ENCODE data around the gene CRCP.
"Not testable (repeated sequence)": the region's sequence is repeated elsewhere in the genome, so short reads cannot be mapped to it uniquely, and the experiment has no call there.

CRCP gene

DNA sequence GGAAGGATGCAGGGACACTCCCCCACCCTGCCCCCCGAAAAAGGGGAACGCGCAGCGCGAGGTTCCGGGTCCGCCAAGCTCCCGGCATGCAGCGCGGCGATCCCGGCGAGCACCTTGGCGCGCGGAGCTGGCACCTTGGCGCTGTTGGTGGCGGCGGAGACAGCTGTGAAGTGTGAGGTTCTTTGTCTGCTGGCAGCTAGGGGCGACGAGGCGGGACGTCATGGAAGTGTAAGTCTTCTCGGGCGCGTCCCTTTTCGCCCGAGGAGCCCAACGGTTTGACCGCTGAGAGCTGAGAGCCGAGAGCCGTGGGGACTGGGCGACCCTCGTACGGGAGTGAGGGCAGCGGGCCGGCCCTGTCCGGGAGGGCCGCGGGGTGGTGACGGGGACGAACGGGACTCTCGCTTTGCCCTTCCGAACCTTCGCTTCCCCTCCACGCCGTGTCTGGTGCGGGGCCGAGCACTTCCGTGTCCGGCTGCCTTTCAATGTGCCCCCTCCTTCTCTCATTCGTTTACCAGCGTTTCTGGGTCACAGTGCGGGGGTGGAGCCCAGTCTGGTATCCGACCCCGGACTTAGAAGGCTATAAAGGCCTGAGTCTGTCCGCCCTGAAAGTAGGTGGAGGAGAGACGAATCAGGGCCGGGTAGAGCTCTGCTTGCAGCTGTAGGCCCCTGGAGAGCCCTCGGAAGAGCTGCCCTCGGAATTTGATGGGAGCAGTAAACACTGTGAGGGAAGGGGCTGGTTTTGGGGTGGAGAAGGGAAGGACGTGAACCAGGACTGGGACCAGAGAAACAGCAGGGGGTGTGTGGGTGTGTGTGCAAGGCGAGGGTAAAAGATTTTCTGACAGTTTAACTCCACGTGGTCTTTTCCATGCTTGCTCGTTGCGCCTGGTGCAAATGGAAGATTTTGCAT, at the start of gene CRCP:
TSS of gene CRCP (plus strand) at position 105 of the 907 bp plus-strand sequence. CDS start at position 221, 116 bp downstream.
- peak; percentile 94 for DNase-seq (ENCODE audit: low read depth)
- peak; percentile 94 for TF ChIP-seq MYC (IDR thresholded peaks at IDR 0.05; ENCODE audit: low read depth, low read length)
- TF ChIP-seq, protein P1, sequence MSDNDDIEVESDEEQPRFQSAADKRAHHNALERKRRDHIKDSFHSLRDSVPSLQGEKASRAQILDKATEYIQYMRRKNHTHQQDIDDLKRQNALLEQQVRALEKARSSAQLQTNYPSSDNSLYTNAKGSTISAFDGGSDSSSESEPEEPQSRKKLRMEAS (IDR thresholded peaks at IDR 0.05; ENCODE audit: low read depth, low read length): peak; percentile 99
- peak; percentile 92 for TF ChIP-seq POLR2A (IDR thresholded peaks at IDR 0.05; ENCODE audit: extremely low read depth, insufficient read length)
- TF ChIP-seq, protein P2, sequence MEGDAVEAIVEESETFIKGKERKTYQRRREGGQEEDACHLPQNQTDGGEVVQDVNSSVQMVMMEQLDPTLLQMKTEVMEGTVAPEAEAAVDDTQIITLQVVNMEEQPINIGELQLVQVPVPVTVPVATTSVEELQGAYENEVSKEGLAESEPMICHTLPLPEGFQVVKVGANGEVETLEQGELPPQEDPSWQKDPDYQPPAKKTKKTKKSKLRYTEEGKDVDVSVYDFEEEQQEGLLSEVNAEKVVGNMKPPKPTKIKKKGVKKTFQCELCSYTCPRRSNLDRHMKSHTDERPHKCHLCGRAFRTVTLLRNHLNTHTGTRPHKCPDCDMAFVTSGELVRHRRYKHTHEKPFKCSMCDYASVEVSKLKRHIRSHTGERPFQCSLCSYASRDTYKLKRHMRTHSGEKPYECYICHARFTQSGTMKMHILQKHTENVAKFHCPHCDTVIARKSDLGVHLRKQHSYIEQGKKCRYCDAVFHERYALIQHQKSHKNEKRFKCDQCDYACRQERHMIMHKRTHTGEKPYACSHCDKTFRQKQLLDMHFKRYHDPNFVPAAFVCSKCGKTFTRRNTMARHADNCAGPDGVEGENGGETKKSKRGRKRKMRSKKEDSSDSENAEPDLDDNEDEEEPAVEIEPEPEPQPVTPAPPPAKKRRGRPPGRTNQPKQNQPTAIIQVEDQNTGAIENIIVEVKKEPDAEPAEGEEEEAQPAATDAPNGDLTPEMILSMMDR (IDR thresholded peaks at IDR 0.05; ENCODE audit: low read depth, low read length): no peak
- H3K4me3 ChIP-seq (ENCODE audit: low read depth, low read length): peak within 1 kb of the TSS; percentile 98

DNA sequence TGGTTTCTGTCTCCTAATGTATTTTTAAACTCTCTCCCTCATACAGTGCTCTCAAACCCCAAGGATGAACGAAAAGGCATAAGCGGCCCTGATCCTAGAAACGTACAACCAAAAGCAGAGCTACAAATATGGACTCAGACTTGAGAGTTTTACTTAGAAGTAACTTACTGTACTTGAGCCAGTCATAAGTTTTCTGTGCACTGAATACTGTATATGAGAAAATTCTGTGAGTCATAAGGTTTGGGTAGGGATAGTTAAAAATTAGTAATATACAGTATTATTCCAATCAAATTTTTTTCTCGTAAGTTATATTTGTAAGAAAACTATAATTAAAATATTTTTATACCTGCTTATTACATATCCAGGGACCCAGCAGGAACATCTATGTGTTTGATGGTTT, 44.9 kb upstream of the CRCP start:
- no peak for DNase-seq (ENCODE audit: low read depth)
- H3K4me3 ChIP-seq (ENCODE audit: low read depth, low read length): no peak overlapping the region
- TF ChIP-seq, protein P2 (IDR thresholded peaks at IDR 0.05; ENCODE audit: low read depth, low read length): no peak
- TF ChIP-seq MYC (IDR thresholded peaks at IDR 0.05; ENCODE audit: low read depth, low read length) (no peak), POLR2A (IDR thresholded peaks at IDR 0.05; ENCODE audit: extremely low read depth, insufficient read length) (no peak)
- TF ChIP-seq, protein P1 (IDR thresholded peaks at IDR 0.05; ENCODE audit: low read depth, low read length): no peak

DNA sequence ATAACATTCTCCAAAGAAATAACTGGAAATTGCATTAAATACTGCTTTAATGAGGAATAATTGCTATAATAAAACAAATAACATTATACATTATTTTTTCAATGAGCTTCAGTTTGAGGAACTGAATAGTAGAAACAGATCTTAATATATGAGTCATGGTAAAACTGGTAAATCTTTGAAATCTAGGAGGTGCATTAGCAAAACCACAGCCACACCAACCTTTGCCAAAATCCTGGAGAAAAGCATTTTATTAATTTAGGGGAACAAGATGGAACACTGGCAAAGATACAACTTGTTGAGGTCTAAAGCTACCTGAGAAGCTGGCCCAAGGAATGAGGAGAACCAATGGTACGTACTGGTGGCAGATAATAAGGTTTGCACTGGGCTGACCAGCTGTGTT, 44.4 kb upstream of the CRCP start:
- TF ChIP-seq MYC (IDR thresholded peaks at IDR 0.05; ENCODE audit: low read depth, low read length): no peak
- DNase-seq (ENCODE audit: low read depth): no peak
- no peak overlapping the region for H3K4me3 ChIP-seq (ENCODE audit: low read depth, low read length)

DNA sequence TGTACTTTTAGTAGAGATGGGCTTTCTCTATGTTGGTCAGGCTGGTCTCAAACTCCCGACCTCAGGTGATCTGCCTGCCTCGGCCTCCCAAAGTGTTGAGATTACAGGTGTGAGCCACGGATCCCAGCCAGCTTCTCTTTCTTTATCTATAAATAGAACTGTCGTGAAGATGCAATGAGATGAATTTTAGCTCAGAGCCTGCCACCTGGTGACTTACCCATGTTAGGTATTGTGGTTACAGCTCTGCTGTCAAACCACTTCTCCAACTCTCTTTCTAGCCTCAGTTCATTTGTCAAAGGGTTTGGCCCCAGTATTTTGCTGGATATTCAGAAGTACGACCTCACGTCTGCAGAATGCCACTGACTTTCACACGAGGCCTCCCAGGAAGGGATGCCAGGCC, 42.4 kb upstream of the CRCP start:
- not testable (repeated sequence) for DNase-seq (ENCODE audit: low read depth); H3K4me3 ChIP-seq (ENCODE audit: low read depth, low read length)

DNA sequence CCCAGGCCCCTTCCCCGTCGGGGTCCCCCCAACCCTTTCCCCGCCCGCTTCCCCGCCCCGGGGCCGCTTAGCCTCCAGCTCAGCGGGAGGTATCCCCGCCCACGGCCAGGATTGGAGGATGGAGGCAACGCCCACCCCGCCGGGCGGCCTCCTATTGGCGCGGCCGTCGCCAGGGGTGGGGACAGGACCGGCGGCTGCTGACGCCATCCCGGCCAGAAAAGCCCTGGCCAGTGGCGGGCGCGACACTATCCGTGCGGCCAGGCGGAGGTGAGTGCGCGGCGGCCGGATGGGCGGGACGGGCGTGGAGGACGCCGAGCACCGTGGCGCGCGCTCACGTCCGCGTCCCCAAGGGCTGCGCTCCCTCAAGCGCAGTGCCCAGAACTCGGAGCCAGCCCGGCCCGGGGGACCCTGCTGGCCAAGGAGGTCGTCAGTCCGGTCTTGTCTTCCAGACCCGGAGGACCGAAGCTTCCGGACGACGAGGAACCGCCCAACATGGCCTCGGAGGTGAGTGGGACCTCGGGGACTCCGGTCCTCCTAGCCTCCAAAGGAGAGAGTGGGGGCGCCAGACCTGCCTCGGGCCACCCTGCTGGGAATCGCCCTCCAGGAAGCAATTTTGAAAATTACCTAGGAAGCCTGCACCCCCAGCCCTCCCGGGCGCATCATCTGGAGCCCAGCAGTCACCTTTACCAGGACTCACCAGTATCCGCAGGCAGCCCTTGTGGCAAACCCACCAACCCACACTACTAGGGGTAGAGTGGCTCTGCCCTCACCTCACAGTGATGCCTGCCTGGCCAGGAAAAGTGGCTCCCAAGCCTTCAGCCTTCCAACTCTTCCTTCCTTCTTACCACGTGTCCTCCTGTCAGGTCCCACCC, 38.8 kb upstream of the CRCP start, which contains the start of gene ASL:
TSS of gene ASL (plus strand) at position 230 of the 872 bp plus-strand sequence. CDS start at position 493, 263 bp downstream.
- TF ChIP-seq POLR2A (IDR thresholded peaks at IDR 0.05; ENCODE audit: extremely low read depth, insufficient read length): peak; percentile 87
- peak; percentile 72 for TF ChIP-seq MYC (IDR thresholded peaks at IDR 0.05; ENCODE audit: low read depth, low read length)
- TF ChIP-seq, protein P2 (IDR thresholded peaks at IDR 0.05; ENCODE audit: low read depth, low read length): no peak
- TF ChIP-seq, protein P1 (IDR thresholded peaks at IDR 0.05; ENCODE audit: low read depth, low read length): peak; percentile 89
- DNase-seq (ENCODE audit: low read depth): peak; percentile 96

DNA sequence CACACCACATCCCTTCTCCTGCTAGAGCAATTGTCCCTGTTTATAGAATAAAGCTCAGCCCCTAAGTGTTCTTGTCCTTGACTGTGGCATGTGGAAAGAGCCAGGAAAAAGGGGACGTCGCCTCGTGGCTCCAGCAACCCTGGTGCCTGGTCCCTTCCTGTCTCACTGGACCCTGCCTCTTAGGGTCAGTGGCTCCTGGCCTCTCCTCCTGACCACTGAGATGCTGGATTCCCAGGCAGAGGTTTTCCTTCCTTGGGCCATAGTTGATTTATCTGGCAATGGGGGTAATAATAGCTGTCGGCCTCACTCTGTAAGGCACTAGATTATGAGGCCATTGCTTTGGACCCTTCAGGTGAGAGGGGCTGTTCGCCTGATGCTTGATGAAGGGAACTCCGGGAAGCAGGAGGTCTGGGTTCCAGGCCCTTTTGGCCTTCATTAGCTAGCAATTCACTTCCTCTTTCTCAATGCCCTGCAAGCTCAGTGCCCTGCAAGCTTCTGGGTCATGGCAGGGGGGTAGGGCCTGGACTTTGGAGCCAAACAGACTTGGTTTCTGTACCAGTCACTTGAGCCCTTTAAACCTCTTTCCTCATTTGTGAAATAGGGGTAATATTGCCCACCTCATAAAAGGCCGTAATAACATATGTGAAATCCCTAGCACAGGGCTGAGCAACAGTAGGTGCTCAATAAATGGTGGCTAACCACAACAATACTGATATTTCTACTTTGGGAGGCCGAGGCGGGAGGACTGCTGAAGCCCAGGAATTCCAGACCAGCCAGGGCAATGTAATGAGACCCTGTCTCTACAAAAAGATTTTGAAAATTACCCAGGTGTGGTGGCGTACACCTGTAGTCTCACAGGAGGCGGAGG, 38.0 kb upstream of the CRCP start:
- TF ChIP-seq MYC (IDR thresholded peaks at IDR 0.05; ENCODE audit: low read depth, low read length) (no peak), POLR2A (IDR thresholded peaks at IDR 0.05; ENCODE audit: extremely low read depth, insufficient read length) (no peak)
- TF ChIP-seq, protein P1 (IDR thresholded peaks at IDR 0.05; ENCODE audit: low read depth, low read length): no peak
- TF ChIP-seq, protein P2 (IDR thresholded peaks at IDR 0.05; ENCODE audit: low read depth, low read length): no peak
- peak; percentile 57 for DNase-seq (ENCODE audit: low read depth)
- peak overlapping the region; percentile 82 for H3K4me3 ChIP-seq (ENCODE audit: low read depth, low read length)

More for the DNA sequence above, 38.8 kb upstream of the CRCP start, which contains the start of gene ASL:
- peak within 1 kb of the TSS; percentile 82 for H3K4me3 ChIP-seq (ENCODE audit: low read depth, low read length)

Data from NB4 (cell line).